Measurements from ENCODE around the gene MANBA.

MANBA gene

GRCh38 chr4:102586002-102586643 lies 174.6 kb downstream of the MANBA start:
- no peak for DNase-seq

GRCh38 chr4:102585329-102585728 lies 175.4 kb downstream of the MANBA start:
- DNase-seq: no peak

- no peak for DNase-seq
Observed at GRCh38 chr4:102584091-102584490, 176.7 kb downstream of the MANBA start.

Data from SIG-M5 (cell line).